Dendritic cell treated with granulocyte-macrophage colony-stimulating factor and Interleukin-4, amounts not matched to agents 40 ng/mL and 50 ng/mL, for 4 days (primary cell): ENCODE measurements around the gene GMDS.

ENCODE experiments used
- H3K27ac Mint-ChIP-seq: one replicate; pipeline ENCODE4 v1.8.0; 2022; ENCODE audit warnings: mild to moderate bottlenecking, mixed read lengths
- H3K27me3 Mint-ChIP-seq: one replicate; pipeline ENCODE4 v1.8.0; 2022; ENCODE audit warnings: mild to moderate bottlenecking, mixed read lengths
- H3K36me3 Mint-ChIP-seq: one replicate; pipeline ENCODE4 v1.8.0; 2022; ENCODE audit warnings: low read depth, mixed read lengths
- H3K4me1 Mint-ChIP-seq: one replicate; pipeline ENCODE4 v1.8.0; 2022; ENCODE audit warnings: low read depth, mixed read lengths
- H3K4me3 Mint-ChIP-seq: one replicate; pipeline ENCODE4 v1.8.0; 2022; ENCODE audit warnings: mild to moderate bottlenecking, moderate library complexity, mixed read lengths
- H3K9me3 Mint-ChIP-seq: one replicate; pipeline ENCODE4 v1.8.0; 2022; ENCODE audit warnings: mixed read lengths
- intact Hi-C: fragments of 100-400 bp; cut with micrococcal nuclease; formaldehyde crosslinking; loops from one replicate; pipeline ENCODE4 v1.15.0; 2022

GMDS gene

DNA sequence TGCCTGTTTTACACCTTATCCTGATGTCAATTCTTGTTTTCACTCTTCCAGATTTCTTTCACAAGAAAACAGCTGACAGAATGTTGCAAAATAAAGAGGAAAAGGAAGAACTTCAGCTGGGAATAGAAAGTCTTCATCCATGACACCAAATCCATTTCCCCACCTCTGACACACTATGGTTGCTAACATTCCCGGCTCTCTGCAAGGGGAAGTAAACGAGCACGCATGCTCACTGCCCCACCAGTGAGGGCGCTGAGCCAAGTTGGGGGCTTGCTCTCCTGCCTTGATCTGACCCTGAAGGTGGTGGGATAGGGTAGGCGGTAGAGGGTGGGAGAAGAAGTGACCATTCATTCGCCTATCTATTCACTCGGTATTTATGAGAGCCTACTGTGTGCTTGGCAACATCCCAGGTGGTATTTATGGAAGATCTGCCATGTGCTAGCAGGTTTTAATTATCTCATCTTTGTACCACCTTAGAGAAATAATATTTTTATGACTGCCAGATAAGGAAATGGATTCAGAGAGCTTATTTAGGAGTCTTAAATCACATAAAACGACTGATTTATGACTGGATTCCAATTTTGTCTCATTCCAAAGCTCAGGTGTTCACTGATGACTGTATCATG, 429.5 kb downstream of the GMDS start:
- Mint-ChIP-seq H3K9me3 (no peaks in the 10 kb centered on the region), H3K4me1 (no peaks in the 10 kb centered on the region), H3K27ac (no peak overlapping the region), H3K4me3 (no peak overlapping the region), H3K27me3 (no peaks in the 10 kb centered on the region), H3K36me3 (no peaks in the 10 kb centered on the region)
- intact Hi-C loops = no loop called here

DNA sequence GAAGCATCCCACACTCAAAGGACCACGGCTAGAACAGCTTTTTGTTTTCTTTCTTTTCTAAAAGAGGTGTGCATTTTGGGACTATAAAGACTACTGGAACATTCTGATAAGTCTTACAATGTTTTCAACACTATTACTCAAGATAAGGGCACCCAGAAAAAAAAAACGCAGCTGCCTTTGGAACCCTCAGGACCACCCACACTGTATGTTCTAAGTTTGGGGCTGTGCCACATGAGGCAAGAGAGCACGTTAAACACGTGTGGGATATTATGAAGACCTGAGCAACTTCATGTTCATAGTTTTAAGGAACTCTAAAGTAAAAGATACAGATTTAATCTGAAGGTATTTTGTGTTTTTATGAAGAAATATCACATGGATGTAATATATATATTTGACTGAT, 431.1 kb downstream of the GMDS start:
- H3K4me1 Mint-ChIP-seq = no peaks in the 10 kb centered on the region

DNA sequence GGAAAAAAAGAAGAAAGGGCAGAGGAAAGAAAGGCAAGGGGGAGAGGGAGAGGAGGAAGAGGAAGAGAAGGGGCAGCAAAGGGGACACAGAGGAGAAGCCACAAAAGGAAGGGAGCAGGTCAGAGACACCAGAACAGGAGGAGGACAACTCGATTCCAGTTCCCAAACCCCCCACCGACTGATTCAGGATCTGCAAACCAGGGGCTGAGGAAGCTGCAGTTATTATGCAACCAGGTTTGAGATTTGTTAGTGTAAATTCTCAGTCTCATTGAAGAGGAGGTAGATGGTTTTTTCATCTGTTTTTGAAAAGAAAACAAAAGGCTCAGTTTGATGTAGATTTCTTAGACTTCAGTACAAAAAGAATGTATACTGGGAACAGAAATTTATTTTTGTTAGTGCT, 432.9 kb downstream of the GMDS start:
- H3K36me3 Mint-ChIP-seq = no peaks in the 10 kb centered on the region
- H3K27ac Mint-ChIP-seq = no peak overlapping the region
- no peak overlapping the region for H3K4me3 Mint-ChIP-seq
- H3K27me3 Mint-ChIP-seq = no peaks in the 10 kb centered on the region
- no peaks in the 10 kb centered on the region for H3K4me1 Mint-ChIP-seq
- intact Hi-C loops = no loop called here
- no peaks in the 10 kb centered on the region for H3K9me3 Mint-ChIP-seq

More for the DNA sequence above, 431.1 kb downstream of the GMDS start:
- no peaks in the 10 kb centered on the region for H3K9me3 Mint-ChIP-seq
- H3K27ac Mint-ChIP-seq = no peak overlapping the region
- intact Hi-C loops = no loop called here
- no peaks in the 10 kb centered on the region for H3K27me3 Mint-ChIP-seq
- H3K4me3 Mint-ChIP-seq = no peak overlapping the region
- no peaks in the 10 kb centered on the region for H3K36me3 Mint-ChIP-seq

DNA sequence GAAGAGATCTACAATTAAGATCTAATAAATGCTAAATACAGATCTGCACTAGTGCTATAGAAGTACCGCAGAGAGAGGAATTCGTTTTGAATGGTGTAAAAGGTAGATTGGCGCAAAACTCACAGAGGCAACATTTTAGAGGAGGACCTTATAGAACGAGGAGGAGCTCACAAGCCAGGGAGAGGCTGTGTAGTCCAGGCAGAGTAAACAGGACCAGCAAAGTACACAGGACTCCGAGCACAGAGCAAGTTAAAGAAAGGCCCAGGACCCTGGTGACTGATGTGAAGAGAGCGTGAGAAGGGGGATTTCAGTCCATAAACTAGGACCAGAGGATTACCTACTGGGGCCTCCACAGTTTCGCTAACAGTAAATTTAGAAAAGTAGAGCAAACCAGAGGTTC, 433.4 kb downstream of the GMDS start:
- intact Hi-C loops = no loop called here
- Mint-ChIP-seq H3K4me1 (no peaks in the 10 kb centered on the region), H3K27ac (no peak overlapping the region), H3K4me3 (no peak overlapping the region), H3K9me3 (no peaks in the 10 kb centered on the region), H3K27me3 (no peaks in the 10 kb centered on the region), H3K36me3 (no peaks in the 10 kb centered on the region)

DNA sequence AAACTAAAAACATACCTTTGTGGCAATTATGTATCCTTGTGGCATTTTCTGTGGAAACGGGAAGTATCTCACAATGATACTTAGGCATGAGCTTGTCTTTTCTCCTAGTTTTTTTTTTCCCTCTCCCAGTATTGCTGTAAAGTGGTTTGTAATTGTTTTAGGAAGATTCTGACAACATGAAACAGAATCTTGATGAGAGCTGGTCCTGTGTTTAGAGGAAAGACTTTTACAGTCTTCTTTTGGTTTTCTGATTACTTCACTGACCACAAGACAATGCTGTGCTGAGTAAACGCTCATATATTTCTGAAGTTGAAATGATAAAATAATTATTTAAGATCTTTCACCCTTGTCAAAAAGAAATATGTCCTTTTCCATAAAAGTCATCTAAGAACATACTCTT, 434.5 kb downstream of the GMDS start:
- Mint-ChIP-seq H3K36me3 (no peaks in the 10 kb centered on the region), H3K4me3 (no peak overlapping the region), H3K27me3 (no peaks in the 10 kb centered on the region), H3K27ac (no peak overlapping the region), H3K4me1 (no peaks in the 10 kb centered on the region), H3K9me3 (no peaks in the 10 kb centered on the region)
- intact Hi-C loops = no loop called here

DNA sequence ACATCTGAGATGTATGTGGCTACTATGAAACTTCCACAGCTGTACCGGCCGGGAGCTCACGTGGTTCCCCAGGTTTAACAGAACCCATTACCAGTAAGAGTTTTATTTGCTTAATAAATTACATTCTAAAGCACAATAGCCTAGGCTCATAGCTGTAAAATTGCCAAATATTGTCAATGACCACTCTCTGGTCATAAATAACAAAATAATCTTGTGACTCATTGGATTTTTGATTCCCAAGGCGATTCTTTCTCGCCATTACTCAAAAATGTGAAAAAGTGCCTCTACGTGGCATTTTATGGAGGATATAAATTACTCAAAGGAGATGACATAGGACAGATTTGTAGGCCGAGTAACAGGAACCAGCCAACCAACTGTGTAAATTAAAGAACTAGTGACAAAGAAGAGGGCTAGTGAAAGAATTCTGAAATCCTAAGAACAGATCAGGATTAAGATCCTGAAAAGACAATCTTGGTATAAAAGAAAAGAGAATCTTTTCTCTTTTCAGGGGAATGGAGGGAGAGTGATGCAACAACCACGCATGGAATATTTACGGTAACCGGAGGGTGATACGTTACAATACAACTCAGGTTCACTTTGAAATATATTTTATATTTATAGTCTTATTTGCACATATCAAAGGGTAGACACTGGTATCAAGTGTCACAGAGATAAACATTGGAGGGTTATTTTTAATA, 436.0 kb downstream of the GMDS start:
- H3K27me3 Mint-ChIP-seq = no peaks in the 10 kb centered on the region
- intact Hi-C loops = no loop called here
- H3K27ac Mint-ChIP-seq = no peak overlapping the region
- no peaks in the 10 kb centered on the region for H3K4me1 Mint-ChIP-seq
- no peaks in the 10 kb centered on the region for H3K36me3 Mint-ChIP-seq
- H3K4me3 Mint-ChIP-seq = no peak overlapping the region
- no peaks in the 10 kb centered on the region for H3K9me3 Mint-ChIP-seq

DNA sequence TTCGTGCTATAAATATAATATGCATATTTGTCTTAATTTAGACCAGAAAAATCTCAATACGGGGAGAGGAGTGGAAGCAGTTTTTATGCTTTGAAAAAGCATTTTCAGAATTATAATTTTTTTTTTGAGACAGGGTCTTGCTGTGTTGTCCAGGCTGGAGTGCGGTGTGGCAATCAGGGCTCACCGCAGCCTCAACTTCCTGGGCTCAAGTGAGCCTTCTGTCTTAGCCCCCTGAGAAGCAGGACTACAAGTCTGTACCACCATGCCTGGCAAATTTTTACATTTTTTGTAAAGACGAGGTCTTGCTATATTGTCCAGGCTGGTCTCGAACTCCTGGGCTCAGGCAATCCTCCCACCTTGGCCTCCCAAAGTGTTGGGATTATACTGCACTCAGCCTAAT, 438.5 kb downstream of the GMDS start:
- H3K4me1 Mint-ChIP-seq = no peaks in the 10 kb centered on the region
- H3K4me3 Mint-ChIP-seq = no peak overlapping the region
- intact Hi-C loops = no loop called here
- no peaks in the 10 kb centered on the region for H3K9me3 Mint-ChIP-seq
- no peaks in the 10 kb centered on the region for H3K27me3 Mint-ChIP-seq
- H3K27ac Mint-ChIP-seq = no peak overlapping the region
- H3K36me3 Mint-ChIP-seq = no peaks in the 10 kb centered on the region

GRCh38 chr6:1802491-1803395, 442.7 kb downstream of the GMDS start:
- intact Hi-C loops = no loop called here
- Mint-ChIP-seq H3K27ac (no peak overlapping the region), H3K36me3 (no peaks in the 10 kb centered on the region), H3K27me3 (no peaks in the 10 kb centered on the region), H3K4me1 (no peaks in the 10 kb centered on the region), H3K9me3 (no peaks in the 10 kb centered on the region), H3K4me3 (no peak overlapping the region)

GRCh38 chr6:1801401-1801800, 444.0 kb downstream of the GMDS start:
- intact Hi-C loops = no loop called here
- no peaks in the 10 kb centered on the region for H3K4me1 Mint-ChIP-seq
- no peaks in the 10 kb centered on the region for H3K27me3 Mint-ChIP-seq
- H3K9me3 Mint-ChIP-seq = no peaks in the 10 kb centered on the region
- H3K27ac Mint-ChIP-seq = no peak overlapping the region
- no peaks in the 10 kb centered on the region for H3K36me3 Mint-ChIP-seq
- H3K4me3 Mint-ChIP-seq = no peak overlapping the region

GRCh38 chr6:1800845-1801244, 444.6 kb downstream of the GMDS start:
- intact Hi-C loops = no loop called here
- Mint-ChIP-seq H3K27me3 (no peaks in the 10 kb centered on the region), H3K36me3 (no peaks in the 10 kb centered on the region), H3K4me3 (no peak overlapping the region), H3K4me1 (no peaks in the 10 kb centered on the region), H3K9me3 (no peaks in the 10 kb centered on the region), H3K27ac (no peak overlapping the region)

DNA sequence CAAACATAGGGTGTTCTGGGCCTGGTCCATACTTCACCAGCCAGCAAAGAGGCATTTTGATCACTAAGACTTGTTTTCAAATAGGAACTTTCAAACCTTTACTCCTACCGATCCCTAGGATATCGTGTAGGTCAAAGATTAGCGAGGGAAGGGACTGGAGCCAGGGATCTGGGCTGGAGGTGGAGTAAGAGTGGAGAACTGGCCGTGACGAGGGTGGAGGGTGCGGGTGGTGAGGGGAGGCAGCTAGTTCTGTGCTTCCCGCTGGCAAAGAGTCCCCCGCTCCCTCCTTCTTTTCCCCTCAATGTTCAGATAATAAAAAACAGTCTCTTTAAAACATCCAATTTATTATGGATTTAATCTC, 446.5 kb downstream of the GMDS start:
- no peak overlapping the region for H3K4me3 Mint-ChIP-seq
- no peaks in the 10 kb centered on the region for H3K27me3 Mint-ChIP-seq
- intact Hi-C loops = no loop called here
- H3K9me3 Mint-ChIP-seq = no peaks in the 10 kb centered on the region
- H3K36me3 Mint-ChIP-seq = no peaks in the 10 kb centered on the region
- no peak overlapping the region for H3K27ac Mint-ChIP-seq
- no peaks in the 10 kb centered on the region for H3K4me1 Mint-ChIP-seq

- Mint-ChIP-seq H3K27ac (no peak overlapping the region), H3K4me1 (no peaks in the 10 kb centered on the region), H3K27me3 (no peaks in the 10 kb centered on the region), H3K9me3 (no peaks in the 10 kb centered on the region), H3K36me3 (no peaks in the 10 kb centered on the region), H3K4me3 (no peak overlapping the region)
- intact Hi-C loops = no loop called here
These were observed 447.0 kb downstream of the GMDS start for GRCh38 chr6:1798303-1798964.

GRCh38 chr6:1797801-1798200, 447.6 kb downstream of the GMDS start:
- H3K27ac Mint-ChIP-seq = no peak overlapping the region
- H3K36me3 Mint-ChIP-seq = no peaks in the 10 kb centered on the region
- intact Hi-C loops = no loop called here
- no peaks in the 10 kb centered on the region for H3K4me1 Mint-ChIP-seq
- no peak overlapping the region for H3K4me3 Mint-ChIP-seq
- no peaks in the 10 kb centered on the region for H3K9me3 Mint-ChIP-seq
- no peaks in the 10 kb centered on the region for H3K27me3 Mint-ChIP-seq
